ENCODE data around the gene ADGRV1.

DNA sequence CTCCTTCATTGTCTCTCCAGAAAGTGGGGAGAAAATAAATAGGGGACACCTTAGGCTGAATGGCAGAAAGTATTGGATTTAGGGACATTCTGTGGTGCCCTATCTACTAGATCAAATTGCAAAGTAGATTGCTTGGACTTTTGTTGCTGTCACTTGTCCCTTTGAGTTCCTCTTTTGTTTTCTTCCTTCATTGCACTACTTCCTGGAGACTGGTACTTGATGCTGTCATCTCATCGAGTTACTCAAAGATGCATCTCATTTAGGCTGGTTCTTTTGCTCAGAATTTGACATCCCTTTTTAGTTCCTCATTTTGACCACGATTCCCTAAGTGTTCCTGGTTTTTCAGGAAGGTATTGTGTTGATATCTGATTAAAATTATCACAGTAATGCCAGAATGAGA is 137.6 kb downstream of the ADGRV1 start:
- TF ChIP-seq POLR2A (IDR thresholded peaks at IDR 0.05) (no peak), EP300 (IDR thresholded peaks at IDR 0.05) (no peak)
- TF ChIP-seq, protein P1, sequence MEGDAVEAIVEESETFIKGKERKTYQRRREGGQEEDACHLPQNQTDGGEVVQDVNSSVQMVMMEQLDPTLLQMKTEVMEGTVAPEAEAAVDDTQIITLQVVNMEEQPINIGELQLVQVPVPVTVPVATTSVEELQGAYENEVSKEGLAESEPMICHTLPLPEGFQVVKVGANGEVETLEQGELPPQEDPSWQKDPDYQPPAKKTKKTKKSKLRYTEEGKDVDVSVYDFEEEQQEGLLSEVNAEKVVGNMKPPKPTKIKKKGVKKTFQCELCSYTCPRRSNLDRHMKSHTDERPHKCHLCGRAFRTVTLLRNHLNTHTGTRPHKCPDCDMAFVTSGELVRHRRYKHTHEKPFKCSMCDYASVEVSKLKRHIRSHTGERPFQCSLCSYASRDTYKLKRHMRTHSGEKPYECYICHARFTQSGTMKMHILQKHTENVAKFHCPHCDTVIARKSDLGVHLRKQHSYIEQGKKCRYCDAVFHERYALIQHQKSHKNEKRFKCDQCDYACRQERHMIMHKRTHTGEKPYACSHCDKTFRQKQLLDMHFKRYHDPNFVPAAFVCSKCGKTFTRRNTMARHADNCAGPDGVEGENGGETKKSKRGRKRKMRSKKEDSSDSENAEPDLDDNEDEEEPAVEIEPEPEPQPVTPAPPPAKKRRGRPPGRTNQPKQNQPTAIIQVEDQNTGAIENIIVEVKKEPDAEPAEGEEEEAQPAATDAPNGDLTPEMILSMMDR (IDR thresholded peaks at IDR 0.05), result no peak

Data from stomach (tissue), 4 donors.